Measurements from ENCODE around the gene TMEM259. TPM values are rescaled to one million over a fixed set of nuclear protein-coding genes. Genes with fewer than 3 reads are reported as not detected.

TMEM259 gene
- total RNA-seq, 1 experiment from 2014 or later = 171 TPM

- Histone ChIP-seq H4K20me1 (ENCODE audit: control insufficient read depth, insufficient read depth, insufficient read length) (no peaks in the 10 kb centered on the region), H2BK20ac (ENCODE audit: low read depth, low read length, poor library complexity, severe bottlenecking) (no peak overlapping the region), H3K56ac (ENCODE audit: insufficient read length, low read depth, low read length) (no peak overlapping the region), H2BK120ac (ENCODE audit: low read depth, low read length, poor library complexity, severe bottlenecking) (no peak overlapping the region), H3K23ac (ENCODE audit: insufficient read length, low read depth, low read length) (no peak overlapping the region), H3K4me2 (ENCODE audit: insufficient read depth, insufficient read length, low read length) (no peak overlapping the region), H4K91ac (ENCODE audit: insufficient read length, low read depth, low read length) (no peak overlapping the region), H4K8ac (replicated peaks; ENCODE audit: insufficient read length, low read depth, low read length) (no peak overlapping the region), H3K4me1 (ENCODE audit: insufficient read depth, low read length) (no peaks in the 10 kb centered on the region; the same call in 1 of the 2 replicates), H3K27me3 (ENCODE audit: insufficient read depth, low read length) (no peaks in the 10 kb centered on the region), H3K79me2 (ENCODE audit: insufficient read depth, low read length) (peaks cover 41% of the 10 kb centered on the region; the same call in 1 of the 2 replicates), H2BK15ac (ENCODE audit: low read depth, low read length) (no peak overlapping the region), H4K5ac (ENCODE audit: insufficient read length, low read depth, low read length) (no peak overlapping the region), H3K9ac (ENCODE audit: extremely low read depth, insufficient read length, low read length) (no peak overlapping the region), H2AFZ (ENCODE audit: low read length) (no peak overlapping the region), H3K79me1 (ENCODE audit: insufficient read depth, low read depth, low read length, poor library complexity, severe bottlenecking) (peaks cover 6% of the 10 kb centered on the region), H3K27ac (ENCODE audit: insufficient read length, low read depth, low read length) (no peak overlapping the region), H2AK5ac (ENCODE audit: insufficient read length, low read length) (no peak overlapping the region), H3T11ph (ENCODE audit: low read length) (no peak overlapping the region), H3K18ac (ENCODE audit: insufficient read length, low read depth, low read length) (no peak overlapping the region), H2BK5ac (ENCODE audit: insufficient read length, low read length) (no peak overlapping the region), H2BK12ac (ENCODE audit: insufficient read length, low read depth, low read length) (no peak overlapping the region), H3K14ac (ENCODE audit: insufficient read depth, low read length) (no peak overlapping the region; the same call in 1 of the 2 replicates), H3K4ac (ENCODE audit: low read depth, low read length) (no peak overlapping the region), H3K23me2 (ENCODE audit: insufficient read length, low read depth, low read length, poor library complexity, severe bottlenecking) (peaks cover 6% of the 10 kb centered on the region), H3K9me3 (ENCODE audit: control insufficient read depth, low read depth, low read length) (no peaks in the 10 kb centered on the region)
- WGBS (ENCODE audit: extremely low coverage, insufficient read length, low lambda C conversion rate) = no CpG with 5 or more reads among the region's 29 CpGs
- Mint-ChIP-seq H3K27me3 (ENCODE audit: low read depth) (no peaks in the 10 kb centered on the region), H3K4me1 (peaks cover 17 to 33% of the 10 kb centered on the region in 2 experiments), H3K27ac (peak overlapping the region in 1 of 3 experiments; percentile 63; a peak in 1 of 7 replicates), H3K9me3 (no peaks in the 10 kb centered on the region), H3K4me3 (no peak overlapping the region; a peak in 1 of 5 replicates), H3K36me3 (ENCODE audit: insufficient read depth in 1 of 3, low read depth in 3 of 3) (peaks cover 2 to 16% (median 11%) of the 10 kb centered on the region in 3 experiments; a peak in 5 of 7 replicates)
- no peak for DNase-seq
- no peak for TF ChIP-seq CTCF (conservative IDR thresholded peaks at IDR 0.05)
Measured at GRCh38 chr19:1015061-1015781, 5.7 kb downstream of the TMEM259 start.

All from H9 (cell line).